ENCODE measurements around the gene CYLD.

The CYLD gene

DNA sequence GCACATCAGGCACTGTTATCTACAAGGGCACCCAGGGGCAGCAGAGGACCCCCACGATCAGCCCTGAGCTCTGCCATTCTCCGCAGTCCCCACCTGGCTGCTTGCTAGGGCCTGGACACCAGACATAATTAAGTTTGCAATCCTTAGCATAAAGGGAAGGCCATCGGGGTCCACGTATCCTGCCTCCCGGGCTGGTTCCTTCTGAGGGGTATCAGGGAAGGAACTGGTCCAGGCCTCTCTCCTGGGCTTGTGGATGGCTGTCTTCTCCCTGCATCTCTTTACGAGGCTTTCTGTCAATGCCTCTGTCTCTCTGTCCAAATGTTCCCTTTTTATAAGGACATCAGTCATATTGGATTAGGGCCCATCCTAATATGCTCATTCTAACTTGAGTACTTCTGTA, 77.8 kb downstream of the CYLD start:
- Histone ChIP-seq H4K5ac (ENCODE audit: low read length) (no peak overlapping the region), H3K27ac (ENCODE audit: low read depth, low read length) (no peak overlapping the region), H3K4ac (ENCODE audit: low read depth, low read length) (no peak overlapping the region), H3K4me3 (ENCODE audit: low read length) (no peak overlapping the region), H3K18ac (ENCODE audit: low read length) (no peak overlapping the region), H2BK5ac (ENCODE audit: low read length) (no peak overlapping the region), H4K8ac (ENCODE audit: low read depth, low read length) (no peak overlapping the region), H3K9ac (ENCODE audit: low read length) (no peak overlapping the region), H2BK15ac (replicated peaks; ENCODE audit: low read depth) (no peak overlapping the region), H2AK5ac (ENCODE audit: low read length) (no peak overlapping the region), H3K79me1 (ENCODE audit: low read length) (no peaks in the 10 kb centered on the region), H3K27me3 (ENCODE audit: insufficient read depth, low read length, poor library complexity) (no peaks in the 10 kb centered on the region), H3K23ac (ENCODE audit: low read length) (no peak overlapping the region), H3K79me2 (ENCODE audit: control insufficient read depth, insufficient read depth, low read length) (no peaks in the 10 kb centered on the region), H3K56ac (ENCODE audit: low read length) (no peak overlapping the region), H3K36me3 (ENCODE audit: control insufficient read depth, insufficient read depth, low read length) (no peaks in the 10 kb centered on the region), H2BK120ac (ENCODE audit: low read depth, low read length) (no peak overlapping the region), H3K4me2 (ENCODE audit: low read length) (no peak overlapping the region), H3K4me1 (ENCODE audit: control insufficient read depth, low read depth, low read length) (no peaks in the 10 kb centered on the region)
- no CpG with 5 or more reads among the region's 6 CpGs for WGBS (ENCODE audit: extremely low coverage, insufficient coverage, low lambda C conversion rate)
- no peak for DNase-seq

DNA sequence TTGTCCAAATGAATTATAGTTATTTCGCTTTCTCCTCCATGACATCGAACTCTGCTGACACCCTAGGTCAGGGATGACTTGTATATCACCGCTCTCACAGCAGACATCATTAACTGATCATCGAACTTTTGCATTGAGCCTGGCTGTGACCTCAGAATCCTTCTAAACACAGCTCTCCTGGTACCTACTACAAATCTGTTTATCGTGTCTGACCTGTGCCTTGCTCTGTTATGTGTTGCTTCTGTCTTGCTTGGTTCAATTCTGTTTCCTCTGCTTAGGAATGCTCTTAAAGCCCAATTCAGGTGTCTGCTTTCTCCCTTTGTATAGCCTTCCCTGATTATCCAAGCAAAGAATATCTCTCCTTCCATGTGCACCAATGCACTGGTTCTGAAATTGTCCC, 78.3 kb downstream of the CYLD start:
- no CpG with 5 or more reads among the region's 5 CpGs for WGBS (ENCODE audit: extremely low coverage, insufficient coverage, low lambda C conversion rate)
- H3K36me3 ChIP-seq (ENCODE audit: control insufficient read depth, insufficient read depth, low read length), result no peaks in the 10 kb centered on the region
- H2BK5ac ChIP-seq (ENCODE audit: low read length), result no peak overlapping the region
- H2BK120ac ChIP-seq (ENCODE audit: low read depth, low read length), result no peak overlapping the region
- no peaks in the 10 kb centered on the region for H3K79me1 ChIP-seq (ENCODE audit: low read length)
- H3K4me2 ChIP-seq (ENCODE audit: low read length), result no peak overlapping the region
- no peak overlapping the region for H4K8ac ChIP-seq (ENCODE audit: low read depth, low read length)
- no peaks in the 10 kb centered on the region for H3K4me1 ChIP-seq (ENCODE audit: control insufficient read depth, low read depth, low read length)
- H3K4ac ChIP-seq (ENCODE audit: low read depth, low read length), result no peak overlapping the region
- DNase-seq, result no peak
- H3K27ac ChIP-seq (ENCODE audit: low read depth, low read length), result no peak overlapping the region
- no peak overlapping the region for H2AK5ac ChIP-seq (ENCODE audit: low read length)
- no peak overlapping the region for H3K18ac ChIP-seq (ENCODE audit: low read length)
- no peaks in the 10 kb centered on the region for H3K27me3 ChIP-seq (ENCODE audit: insufficient read depth, low read length, poor library complexity)
- no peak overlapping the region for H3K9ac ChIP-seq (ENCODE audit: low read length)
- H2BK15ac ChIP-seq (replicated peaks; ENCODE audit: low read depth), result no peak overlapping the region
- H3K56ac ChIP-seq (ENCODE audit: low read length), result no peak overlapping the region
- no peaks in the 10 kb centered on the region for H3K79me2 ChIP-seq (ENCODE audit: control insufficient read depth, insufficient read depth, low read length)
- no peak overlapping the region for H4K5ac ChIP-seq (ENCODE audit: low read length)
- H3K4me3 ChIP-seq (ENCODE audit: low read length), result no peak overlapping the region
- H3K23ac ChIP-seq (ENCODE audit: low read length), result no peak overlapping the region

DNA sequence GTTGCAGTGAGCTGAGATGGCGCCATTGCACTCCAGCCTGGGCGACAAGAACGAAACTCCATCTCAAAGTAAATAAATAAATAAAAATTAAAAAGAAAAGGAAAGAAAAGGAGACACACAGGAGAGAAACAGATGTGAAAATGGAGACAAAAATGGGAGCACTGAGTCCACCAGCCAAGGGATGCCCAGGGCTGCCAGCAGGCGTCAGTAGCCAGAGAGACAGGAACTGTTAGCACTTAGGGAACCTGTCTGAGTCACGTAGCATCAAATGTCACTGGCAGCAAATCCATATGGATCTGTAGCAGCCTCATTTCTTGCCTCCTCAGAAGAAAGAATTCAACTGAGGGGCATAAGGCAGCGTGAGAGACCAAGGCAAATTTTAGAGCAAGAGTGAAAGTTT, 79.7 kb downstream of the CYLD start:
- H3K56ac ChIP-seq (ENCODE audit: low read length), result no peak overlapping the region
- H3K4me3 ChIP-seq (ENCODE audit: low read length), result no peak overlapping the region
- H3K4me1 ChIP-seq (ENCODE audit: control insufficient read depth, low read depth, low read length), result no peaks in the 10 kb centered on the region
- H3K4me2 ChIP-seq (ENCODE audit: low read length), result no peak overlapping the region
- no peak overlapping the region for H3K23ac ChIP-seq (ENCODE audit: low read length)
- H3K27ac ChIP-seq (ENCODE audit: low read depth, low read length), result no peak overlapping the region
- H4K8ac ChIP-seq (ENCODE audit: low read depth, low read length), result no peak overlapping the region
- WGBS (ENCODE audit: extremely low coverage, insufficient coverage, low lambda C conversion rate), result no CpG with 5 or more reads among the region's 6 CpGs
- H2BK15ac ChIP-seq (replicated peaks; ENCODE audit: low read depth), result no peak overlapping the region
- H3K79me2 ChIP-seq (ENCODE audit: control insufficient read depth, insufficient read depth, low read length), result no peaks in the 10 kb centered on the region
- H4K5ac ChIP-seq (ENCODE audit: low read length), result no peak overlapping the region
- no peak overlapping the region for H2BK5ac ChIP-seq (ENCODE audit: low read length)
- no peak overlapping the region for H2BK120ac ChIP-seq (ENCODE audit: low read depth, low read length)
- no peaks in the 10 kb centered on the region for H3K27me3 ChIP-seq (ENCODE audit: insufficient read depth, low read length, poor library complexity)
- no peak overlapping the region for H3K18ac ChIP-seq (ENCODE audit: low read length)
- DNase-seq, result peak; percentile 36
- no peak overlapping the region for H3K4ac ChIP-seq (ENCODE audit: low read depth, low read length)
- H3K36me3 ChIP-seq (ENCODE audit: control insufficient read depth, insufficient read depth, low read length), result no peaks in the 10 kb centered on the region
- H3K9ac ChIP-seq (ENCODE audit: low read length), result no peak overlapping the region
- H3K79me1 ChIP-seq (ENCODE audit: low read length), result no peaks in the 10 kb centered on the region
- H2AK5ac ChIP-seq (ENCODE audit: low read length), result no peak overlapping the region

DNA sequence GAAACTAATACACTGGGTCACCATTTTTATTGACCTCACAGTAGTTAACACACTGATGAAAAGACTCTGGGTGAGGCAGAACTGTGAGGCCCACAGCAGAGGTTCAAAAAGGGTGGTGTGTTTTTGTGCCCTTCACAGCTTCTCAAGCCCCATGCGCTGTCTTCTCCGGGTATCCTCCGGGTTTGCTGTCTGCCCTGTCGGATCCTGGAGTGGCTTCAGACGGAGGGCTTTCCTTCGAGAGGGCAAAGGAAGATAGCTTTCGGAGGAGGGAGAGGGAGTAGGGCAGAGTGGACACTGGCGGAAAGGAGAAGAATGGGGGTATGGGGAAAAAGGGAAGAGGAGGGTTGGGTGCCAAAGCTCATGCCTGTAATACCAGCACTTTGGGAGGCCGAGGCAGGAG, 80.8 kb downstream of the CYLD start:
- Histone ChIP-seq H3K4me3 (ENCODE audit: low read length) (no peak overlapping the region), H3K27me3 (ENCODE audit: insufficient read depth, low read length, poor library complexity) (no peaks in the 10 kb centered on the region), H3K36me3 (ENCODE audit: control insufficient read depth, insufficient read depth, low read length) (no peaks in the 10 kb centered on the region), H3K18ac (ENCODE audit: low read length) (no peak overlapping the region), H2BK120ac (ENCODE audit: low read depth, low read length) (no peak overlapping the region), H3K9ac (ENCODE audit: low read length) (no peak overlapping the region), H4K8ac (ENCODE audit: low read depth, low read length) (no peak overlapping the region), H3K4ac (ENCODE audit: low read depth, low read length) (no peak overlapping the region), H3K4me2 (ENCODE audit: low read length) (no peak overlapping the region), H2AK5ac (ENCODE audit: low read length) (no peak overlapping the region), H2BK5ac (ENCODE audit: low read length) (no peak overlapping the region), H3K23ac (ENCODE audit: low read length) (no peak overlapping the region), H3K79me2 (ENCODE audit: control insufficient read depth, insufficient read depth, low read length) (no peaks in the 10 kb centered on the region), H3K79me1 (ENCODE audit: low read length) (no peaks in the 10 kb centered on the region), H3K4me1 (ENCODE audit: control insufficient read depth, low read depth, low read length) (no peaks in the 10 kb centered on the region), H3K56ac (ENCODE audit: low read length) (no peak overlapping the region), H2BK15ac (replicated peaks; ENCODE audit: low read depth) (no peak overlapping the region), H4K5ac (ENCODE audit: low read length) (no peak overlapping the region), H3K27ac (ENCODE audit: low read depth, low read length) (no peak overlapping the region)
- no peak for DNase-seq
- no CpG with 5 or more reads among the region's 9 CpGs for WGBS (ENCODE audit: extremely low coverage, insufficient coverage, low lambda C conversion rate)

DNA sequence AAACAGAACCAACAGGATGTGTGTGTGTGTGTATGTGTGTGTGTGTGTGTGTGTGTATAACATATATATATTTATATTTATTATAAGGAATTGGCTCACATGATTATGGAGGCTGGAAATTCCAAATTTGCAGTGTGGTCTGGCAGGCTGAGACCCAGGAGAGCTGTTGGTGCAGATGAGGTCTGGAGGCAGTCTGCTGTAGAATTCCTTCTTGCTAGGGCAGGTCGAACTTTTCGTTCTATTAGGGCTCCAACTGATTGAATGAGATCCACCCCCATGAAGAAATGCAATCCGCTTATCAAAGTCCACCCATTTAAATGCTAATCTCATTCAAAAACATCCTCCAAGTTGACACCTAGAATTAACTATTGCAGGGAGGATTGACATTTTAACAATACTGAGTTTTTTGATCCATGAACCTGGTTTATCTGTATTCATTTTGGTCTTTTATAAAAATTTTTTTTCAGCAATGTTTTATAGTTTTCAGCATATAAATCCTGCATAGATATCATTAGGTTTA, 85.0 kb downstream of the CYLD start:
- Histone ChIP-seq H3K4me2 (ENCODE audit: low read length) (no peak overlapping the region), H3K56ac (ENCODE audit: low read length) (no peak overlapping the region), H3K4me1 (ENCODE audit: control insufficient read depth, low read depth, low read length) (no peaks in the 10 kb centered on the region), H4K5ac (ENCODE audit: low read length) (no peak overlapping the region), H3K9ac (ENCODE audit: low read length) (no peak overlapping the region), H2BK120ac (ENCODE audit: low read depth, low read length) (no peak overlapping the region), H3K79me1 (ENCODE audit: low read length) (no peaks in the 10 kb centered on the region), H3K4ac (ENCODE audit: low read depth, low read length) (no peak overlapping the region), H4K8ac (ENCODE audit: low read depth, low read length) (no peak overlapping the region), H2BK5ac (ENCODE audit: low read length) (no peak overlapping the region), H3K79me2 (ENCODE audit: control insufficient read depth, insufficient read depth, low read length) (no peaks in the 10 kb centered on the region), H3K4me3 (ENCODE audit: low read length) (no peak overlapping the region), H3K27ac (ENCODE audit: low read depth, low read length) (no peak overlapping the region), H3K18ac (ENCODE audit: low read length) (no peak overlapping the region), H3K27me3 (ENCODE audit: insufficient read depth, low read length, poor library complexity) (no peaks in the 10 kb centered on the region), H2AK5ac (ENCODE audit: low read length) (no peak overlapping the region), H2BK15ac (replicated peaks; ENCODE audit: low read depth) (no peak overlapping the region), H3K23ac (ENCODE audit: low read length) (no peak overlapping the region), H3K36me3 (ENCODE audit: control insufficient read depth, insufficient read depth, low read length) (no peaks in the 10 kb centered on the region)
- DNase-seq, result no peak
- WGBS (ENCODE audit: extremely low coverage, insufficient coverage, low lambda C conversion rate), result no CpG with 5 or more reads among the region's 3 CpGs

DNA sequence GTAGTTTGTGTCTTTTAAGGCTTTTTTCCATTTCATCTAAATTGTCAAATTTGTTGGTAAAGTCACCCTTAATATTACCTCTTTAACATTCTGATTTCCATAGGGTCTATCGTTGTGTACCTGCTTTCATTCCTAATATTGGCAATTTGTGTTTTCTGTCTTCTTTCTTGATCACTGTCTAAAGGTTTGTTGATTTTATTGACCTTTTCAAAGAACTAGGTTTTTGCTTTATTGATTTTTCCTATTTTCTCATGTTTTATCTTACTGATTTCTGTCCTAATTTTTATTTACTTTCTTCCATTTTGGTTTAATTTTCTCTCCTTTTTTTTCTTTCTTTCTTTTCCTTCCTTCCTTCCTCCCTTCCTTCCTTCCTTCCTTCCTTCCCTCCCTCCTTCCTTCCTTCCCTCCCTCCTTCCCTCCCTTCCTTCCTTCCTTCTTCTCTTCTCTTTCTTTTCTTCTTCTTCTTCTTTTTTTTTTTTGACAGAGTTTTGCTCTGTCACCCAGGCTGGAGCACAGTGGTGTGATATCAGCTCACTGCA, 86.3 kb downstream of the CYLD start:
- Histone ChIP-seq H3K36me3 (ENCODE audit: control insufficient read depth, insufficient read depth, low read length) (no peaks in the 10 kb centered on the region), H3K27ac (ENCODE audit: low read depth, low read length) (no peak overlapping the region), H2BK15ac (replicated peaks; ENCODE audit: low read depth) (no peak overlapping the region), H3K79me2 (ENCODE audit: control insufficient read depth, insufficient read depth, low read length) (no peaks in the 10 kb centered on the region), H3K18ac (ENCODE audit: low read length) (no peak overlapping the region), H3K4me2 (ENCODE audit: low read length) (no peak overlapping the region), H3K56ac (ENCODE audit: low read length) (no peak overlapping the region), H2BK120ac (ENCODE audit: low read depth, low read length) (no peak overlapping the region), H2BK5ac (ENCODE audit: low read length) (no peak overlapping the region), H3K9ac (ENCODE audit: low read length) (no peak overlapping the region), H3K79me1 (ENCODE audit: low read length) (no peaks in the 10 kb centered on the region), H3K4me3 (ENCODE audit: low read length) (no peak overlapping the region), H4K8ac (ENCODE audit: low read depth, low read length) (no peak overlapping the region), H3K23ac (ENCODE audit: low read length) (no peak overlapping the region), H4K5ac (ENCODE audit: low read length) (no peak overlapping the region), H3K27me3 (ENCODE audit: insufficient read depth, low read length, poor library complexity) (no peaks in the 10 kb centered on the region), H3K4me1 (ENCODE audit: control insufficient read depth, low read depth, low read length) (no peaks in the 10 kb centered on the region), H3K4ac (ENCODE audit: low read depth, low read length) (no peak overlapping the region), H2AK5ac (ENCODE audit: low read length) (no peak overlapping the region)
- WGBS (ENCODE audit: extremely low coverage, insufficient coverage, low lambda C conversion rate), result no CpG with 5 or more reads among the region's 1 CpG
- DNase-seq, result no peak

All from mesendoderm (in vitro differentiated cells).